Calu3 (cell line): Measurements from ENCODE around the gene RAB3GAP2. TPM values are rescaled to one million over a fixed set of nuclear protein-coding genes. Genes with fewer than 3 reads are reported as not detected.

Experiments
- BruUV-seq: library from RNA; stranded (reverse); fragments of 400-500 nt; replicated peaks from 2 replicates; lab custom pipeline; 2021; lab: Mats Ljungman, UMichigan
- CTCF ChIA-PET: fragments of 300-600 bp; sonication (Branson Sonifier 250); formaldehyde crosslinking; loops from one replicate; lab custom pipeline; 2022; ENCODE audit warnings: antibody characterized with exemption; lab: Charles Lee
- DNase-seq: peaks from one replicate; pipeline ENCODE4 v3.0.0; 2022
- H3K27ac Mint-ChIP-seq: one replicate; pipeline ENCODE4 v1.8.0; 2022; ENCODE audit warnings: mixed read lengths; ENCODE audit not compliant: unreplicated experiment
- H3K27me3 Mint-ChIP-seq: one replicate; pipeline ENCODE4 v1.8.0; 2022; ENCODE audit warnings: mixed read lengths; ENCODE audit not compliant: unreplicated experiment
- H3K36me3 Mint-ChIP-seq: one replicate; pipeline ENCODE4 v1.8.0; 2022; ENCODE audit warnings: mild to moderate bottlenecking, moderate library complexity, mixed read lengths; ENCODE audit not compliant: insufficient read depth, unreplicated experiment
- H3K4me1 Mint-ChIP-seq: one replicate; pipeline ENCODE4 v1.8.0; 2022; ENCODE audit warnings: mild to moderate bottlenecking, low read depth, mixed read lengths; ENCODE audit not compliant: unreplicated experiment
- H3K4me3 Mint-ChIP-seq: one replicate; pipeline ENCODE4 v1.8.0; 2022; ENCODE audit warnings: mild to moderate bottlenecking, low read depth, moderate library complexity, mixed read lengths; ENCODE audit not compliant: unreplicated experiment
- H3K9me3 Mint-ChIP-seq: one replicate; pipeline ENCODE4 v1.8.0; 2022; ENCODE audit warnings: low read depth, mixed read lengths; ENCODE audit not compliant: unreplicated experiment
- intact Hi-C: fragments of 100-400 bp; cut with micrococcal nuclease; formaldehyde crosslinking; loops from one replicate; pipeline ENCODE4 v1.10.0; 2022; ENCODE audit not compliant: unreplicated experiment
- total RNA-seq: library from RNA; stranded (reverse); gene quantifications from 2 replicates; pipeline ENCODE4 v1.2.3, GENCODE V29; 2022
- TF ChIP-seq, protein P1 (sequence below): fragments of 200-600 bp; IDR thresholded peaks from one replicate; pipeline ENCODE4 v1.8.0; 2022; ENCODE audit warnings: antibody characterized with exemption; ENCODE audit not compliant: unreplicated experiment

Gene RAB3GAP2
- total RNA-seq, 1 experiment from 2014 or later: 48.0 TPM

DNA sequence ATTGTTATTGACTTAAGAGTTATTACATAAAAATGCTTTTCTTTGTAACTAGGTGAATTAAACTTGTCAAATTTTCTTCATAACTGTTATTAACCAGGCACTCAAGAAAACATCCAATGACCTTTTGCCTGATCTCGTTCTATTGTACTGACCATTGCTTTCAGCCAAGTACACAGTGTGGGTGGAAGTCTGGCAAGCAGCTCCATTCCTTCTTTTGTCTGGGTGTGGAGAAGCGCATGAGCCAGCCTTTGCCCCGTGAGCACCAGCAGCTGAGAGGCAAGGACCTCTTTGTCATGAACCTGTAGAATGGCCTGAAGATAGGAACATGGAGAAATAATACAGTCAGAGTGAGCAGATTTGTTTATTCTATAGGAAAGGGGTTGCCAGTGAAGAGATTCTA is 120.8 kb downstream of the RAB3GAP2 start:
- CTCF ChIA-PET: no interaction called here
- no TSS peak for BruUV-seq
- DNase-seq: no peak
- Mint-ChIP-seq H3K27ac (no peak overlapping the region), H3K36me3 (peaks cover 20% of the 10 kb centered on the region), H3K4me3 (no peak overlapping the region), H3K27me3 (no peaks in the 10 kb centered on the region), H3K4me1 (no peaks in the 10 kb centered on the region), H3K9me3 (no peaks in the 10 kb centered on the region)
- TF ChIP-seq, protein P1, sequence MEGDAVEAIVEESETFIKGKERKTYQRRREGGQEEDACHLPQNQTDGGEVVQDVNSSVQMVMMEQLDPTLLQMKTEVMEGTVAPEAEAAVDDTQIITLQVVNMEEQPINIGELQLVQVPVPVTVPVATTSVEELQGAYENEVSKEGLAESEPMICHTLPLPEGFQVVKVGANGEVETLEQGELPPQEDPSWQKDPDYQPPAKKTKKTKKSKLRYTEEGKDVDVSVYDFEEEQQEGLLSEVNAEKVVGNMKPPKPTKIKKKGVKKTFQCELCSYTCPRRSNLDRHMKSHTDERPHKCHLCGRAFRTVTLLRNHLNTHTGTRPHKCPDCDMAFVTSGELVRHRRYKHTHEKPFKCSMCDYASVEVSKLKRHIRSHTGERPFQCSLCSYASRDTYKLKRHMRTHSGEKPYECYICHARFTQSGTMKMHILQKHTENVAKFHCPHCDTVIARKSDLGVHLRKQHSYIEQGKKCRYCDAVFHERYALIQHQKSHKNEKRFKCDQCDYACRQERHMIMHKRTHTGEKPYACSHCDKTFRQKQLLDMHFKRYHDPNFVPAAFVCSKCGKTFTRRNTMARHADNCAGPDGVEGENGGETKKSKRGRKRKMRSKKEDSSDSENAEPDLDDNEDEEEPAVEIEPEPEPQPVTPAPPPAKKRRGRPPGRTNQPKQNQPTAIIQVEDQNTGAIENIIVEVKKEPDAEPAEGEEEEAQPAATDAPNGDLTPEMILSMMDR: no peak
- intact Hi-C loops: no loop called here

DNA sequence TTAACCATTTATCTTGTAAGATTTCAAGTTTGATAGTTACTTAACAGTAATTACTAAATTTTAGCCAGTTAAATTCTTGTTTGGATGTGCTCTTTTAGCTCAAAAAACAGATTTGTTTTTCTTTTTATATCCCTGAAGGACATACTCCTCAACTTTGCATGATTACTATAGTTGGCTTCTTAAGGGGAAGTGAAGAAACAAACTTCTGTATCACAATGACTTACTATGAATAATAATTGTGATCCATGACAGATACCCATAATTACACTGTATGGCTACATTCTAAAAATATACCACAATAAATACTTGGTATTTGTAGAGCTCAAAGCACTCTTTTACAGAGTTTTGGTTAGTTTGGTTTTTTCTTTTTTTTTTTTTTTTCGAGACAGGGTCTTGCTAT is 122.5 kb downstream of the RAB3GAP2 start:
- Mint-ChIP-seq H3K4me1 (no peaks in the 10 kb centered on the region), H3K36me3 (peaks cover 29% of the 10 kb centered on the region), H3K4me3 (no peak overlapping the region), H3K27ac (no peak overlapping the region), H3K9me3 (no peaks in the 10 kb centered on the region), H3K27me3 (no peaks in the 10 kb centered on the region)
- intact Hi-C loops: no loop called here
- BruUV-seq: no TSS peak
- CTCF ChIA-PET: interaction anchor here (1.0 kb wide), 1 partner anchor 11 kb away, joined by 6 read pairs; no protein-coding TSS in a partner anchor
- DNase-seq: no peak
- TF ChIP-seq, protein P1: no peak

DNA sequence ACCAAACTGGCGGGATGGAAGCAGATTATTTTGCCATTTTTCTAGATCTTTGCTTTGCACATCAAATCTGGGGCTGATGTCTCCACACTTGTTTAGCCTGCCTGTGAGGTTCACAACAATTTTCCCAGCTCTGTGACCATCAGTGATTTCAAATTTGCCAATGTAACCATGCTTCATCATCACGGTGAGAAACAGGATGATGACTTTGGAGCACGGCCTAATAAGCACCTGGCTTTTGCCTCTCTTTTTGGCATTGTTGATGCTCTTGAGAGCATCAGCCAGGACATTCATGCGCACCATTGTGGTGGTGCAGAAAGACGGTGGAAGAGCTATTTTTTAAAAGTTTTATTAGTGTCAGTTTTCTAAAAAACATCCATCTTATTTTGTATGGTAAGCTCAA is 128.2 kb downstream of the RAB3GAP2 start:
- no peak for DNase-seq
- no TSS peak for BruUV-seq
- no peak overlapping the region for H3K4me3 Mint-ChIP-seq
- no peaks in the 10 kb centered on the region for H3K27me3 Mint-ChIP-seq
- intact Hi-C loops: no loop called here
- no peaks in the 10 kb centered on the region for H3K4me1 Mint-ChIP-seq
- TF ChIP-seq, protein P1: no peak
- CTCF ChIA-PET: no interaction called here
- H3K27ac Mint-ChIP-seq: no peak overlapping the region
- peaks cover 59% of the 10 kb centered on the region for H3K36me3 Mint-ChIP-seq
- no peaks in the 10 kb centered on the region for H3K9me3 Mint-ChIP-seq

DNA sequence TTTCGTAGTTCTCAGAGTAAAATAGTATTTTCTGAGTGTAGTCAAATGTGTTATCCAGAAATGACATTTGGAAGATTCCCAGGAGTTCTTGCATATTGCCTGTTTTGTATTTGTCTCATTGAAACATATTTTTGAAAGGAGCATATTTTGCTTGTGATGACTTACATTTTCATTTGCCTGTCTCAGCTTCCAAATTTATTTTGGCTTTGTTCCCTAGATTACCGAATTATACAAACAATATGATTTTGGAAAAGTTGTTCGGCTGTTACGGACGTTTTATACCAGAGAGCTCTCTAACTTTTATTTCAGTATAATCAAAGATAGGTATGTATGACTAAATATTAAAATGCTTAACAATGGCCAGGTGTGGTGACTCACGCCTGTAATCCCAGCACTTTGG is 132.3 kb downstream of the RAB3GAP2 start:
- no peak overlapping the region for H3K27ac Mint-ChIP-seq
- no peak for DNase-seq
- H3K4me1 Mint-ChIP-seq: no peaks in the 10 kb centered on the region
- H3K4me3 Mint-ChIP-seq: no peak overlapping the region
- H3K9me3 Mint-ChIP-seq: no peaks in the 10 kb centered on the region
- H3K36me3 Mint-ChIP-seq: peaks cover 46% of the 10 kb centered on the region
- TF ChIP-seq, protein P1: no peak
- no peaks in the 10 kb centered on the region for H3K27me3 Mint-ChIP-seq
- intact Hi-C loops: no loop called here
- BruUV-seq: no TSS peak
- CTCF ChIA-PET: no interaction called here
